Measurements from ENCODE around the gene ADAMTS10. TPM values are rescaled to one million over a fixed set of nuclear protein-coding genes. Genes with fewer than 3 reads are reported as not detected.

The ADAMTS10 gene
- total and polyA plus RNA-seq, 10 of the 15 experiments (the other 5 are each of a cell fraction or from before 2014, with no cell fraction given) = 0.01 to 2.5 (median 0.42) TPM; not detected in 3

- no peak for TF ChIP-seq BCL3 (IDR thresholded peaks at IDR 0.05; ENCODE audit: borderline replicate concordance, insufficient read depth, low read depth, low read length, poor library complexity, severe bottlenecking)
Observed at GRCh38 chr19:8595651-8596050, 14.9 kb downstream of the ADAMTS10 start (continued).

- Histone ChIP-seq H3K27ac (ENCODE audit: control insufficient read depth, insufficient read depth) (no peak overlapping the region), H2AFZ (ENCODE audit: control insufficient read depth, low read depth, low read length) (no peak overlapping the region), H3K4me1 (ENCODE audit: control insufficient read depth, insufficient read depth, low read length) (no peaks in the 10 kb centered on the region), H3K4me3 (no peak overlapping the region), H3K27me3 (replicated peaks in 1 of 2; ENCODE audit: control insufficient read depth in 2 of 2, insufficient read depth in 2 of 2, low read length in 1 of 2) (no peaks in the 10 kb centered on the region; a peak in 1 of 4 replicates), H3K36me3 (ENCODE audit: control insufficient read depth in 2 of 2, insufficient read depth in 2 of 2, low read length in 1 of 2) (no peaks in the 10 kb centered on the region), H4K20me1 (ENCODE audit: control insufficient read depth, insufficient read depth) (no peaks in the 10 kb centered on the region), H3K9me3 (replicated peaks; ENCODE audit: control insufficient read depth, insufficient read depth, low read length) (peaks cover 6% of the 10 kb centered on the region; the same call in 2 of the 3 replicates), H3K4me2 (ENCODE audit: control insufficient read depth, insufficient read depth) (no peak overlapping the region), H3K9ac (ENCODE audit: control insufficient read depth, insufficient read depth, low read length) (no peak overlapping the region), H3K79me2 (ENCODE audit: control insufficient read depth, insufficient read depth, low read length) (no peaks in the 10 kb centered on the region)
- FAIRE-seq (no peak), ATAC-seq (no peak), DNase-seq (ENCODE audit: low read depth, low spot score) (no peak)
- WGBS (ENCODE audit: insufficient coverage, insufficient replicate concordance, low lambda C conversion rate, missing lambda C conversion rate) = 50% methylated on average over 2 of the region's 2 CpGs
- intact Hi-C loops (cut with micrococcal nuclease; ENCODE audit: unreplicated experiment) (no loop called here), in situ Hi-C loops (cut with MboI) (no loop called here)
- SMC1A ChIA-PET (ENCODE audit: uncharacterized antibody, unreplicated experiment) = no interaction called here
- CTCF ChIA-PET = interaction anchor here (1.0 to 1.7 kb wide), 2 partner anchors 12 to 14 kb away, joined by 4 to 10 read pairs; no protein-coding TSS in a partner anchor
- BruUV-seq (replicated peaks) = no TSS peak
- RAD21 ChIA-PET (ENCODE audit: unreplicated experiment) = no interaction called here
- TF ChIP-seq CTCF (IDR thresholded peaks at IDR 0.05 in 2 of 3, conservative IDR thresholded peaks at IDR 0.05 in 1 of 3; ENCODE audit: control insufficient read depth in 2 of 3, extremely low read depth in 1 of 3, insufficient read depth in 1 of 3, low read depth in 3 of 3, low read length in 3 of 3) = 0 out of 6 replicates have a peak, but pooled peaks of 1 of the 3 experiments have one; percentile 3
- no peak for TF ChIP-seq USF2 (IDR thresholded peaks at IDR 0.05; ENCODE audit: borderline replicate concordance, low read depth, low read length)
- POLR2A ChIA-PET = no interaction called here
Observed at GRCh38 chr19:8593931-8594330, 16.6 kb downstream of the ADAMTS10 start.
